AG08395 (cell line): ENCODE results near the gene TMEM72.
A peak's percentile ranks its signal among the peaks of the same experiment; 100 is the strongest.

Experiments
- DNase-seq: peaks from one replicate; pipeline ENCODE4 v3.0.0; 2012; ENCODE audit warnings: mixed read lengths, low spot score

TMEM72 gene

DNA sequence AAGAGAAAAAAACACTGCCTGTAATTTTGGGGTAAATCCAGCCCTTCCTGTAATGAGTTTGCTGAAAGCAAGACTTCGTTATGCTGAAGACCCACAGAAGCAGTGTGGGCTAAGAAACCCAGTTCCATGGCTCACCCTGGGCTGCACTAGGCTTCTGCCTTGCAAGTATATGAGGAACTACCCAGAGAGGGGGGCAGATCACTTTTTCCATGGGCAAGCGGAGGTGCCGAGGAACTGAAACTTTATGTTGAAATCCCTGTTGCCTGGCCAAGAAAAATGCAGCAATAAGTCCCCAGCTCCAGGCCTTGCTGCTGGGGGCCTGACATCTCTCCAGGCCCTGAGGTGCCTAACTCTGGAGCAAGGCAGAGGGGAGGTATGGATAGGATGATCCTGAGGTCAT is 57.0 kb downstream of the TMEM72 start:
- DNase-seq, result peak; percentile 31

DNA sequence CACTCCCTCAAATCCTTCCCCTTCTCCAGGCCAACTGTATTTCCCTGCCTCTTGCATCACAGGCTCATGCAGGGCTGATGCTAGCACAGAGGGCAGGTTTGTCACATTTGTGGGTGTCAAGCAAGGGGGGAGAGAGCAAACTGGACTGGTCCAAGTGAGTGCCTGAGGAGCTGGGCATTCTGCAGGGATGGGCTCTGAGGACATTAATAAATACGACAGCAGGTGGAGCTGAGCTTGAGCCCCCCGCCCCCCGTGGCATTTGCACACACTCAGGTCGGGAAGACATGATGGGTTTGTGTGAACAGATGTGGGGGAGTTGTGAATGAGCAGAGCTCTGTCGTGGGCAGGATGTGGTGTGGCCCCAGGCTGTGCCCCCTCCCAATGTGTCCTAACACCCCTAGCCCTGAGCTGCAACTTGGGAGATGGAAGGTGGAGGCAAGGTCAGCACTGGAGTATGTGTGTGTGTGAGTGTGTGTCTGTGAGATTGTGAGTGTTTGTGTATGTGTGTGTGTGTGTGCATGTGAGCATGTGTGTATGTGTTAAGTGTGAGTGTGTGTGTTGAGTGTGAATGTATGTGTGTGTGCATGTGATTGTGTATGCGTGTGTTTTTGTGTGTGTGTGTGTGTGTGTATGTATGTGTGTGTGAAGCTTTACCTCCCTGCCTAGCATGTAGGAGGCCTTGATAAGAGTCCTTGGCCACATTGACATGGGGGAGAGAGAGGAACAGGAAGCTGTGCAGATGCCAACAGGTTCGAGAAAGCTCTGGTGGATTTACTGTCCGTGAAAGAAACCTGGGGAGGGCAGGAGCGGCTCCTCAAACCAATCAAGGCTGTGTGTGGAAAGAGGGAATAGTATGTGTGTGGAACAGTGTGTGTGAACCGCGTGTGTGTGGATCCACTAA is 57.6 kb downstream of the TMEM72 start:
- no peak for DNase-seq

DNA sequence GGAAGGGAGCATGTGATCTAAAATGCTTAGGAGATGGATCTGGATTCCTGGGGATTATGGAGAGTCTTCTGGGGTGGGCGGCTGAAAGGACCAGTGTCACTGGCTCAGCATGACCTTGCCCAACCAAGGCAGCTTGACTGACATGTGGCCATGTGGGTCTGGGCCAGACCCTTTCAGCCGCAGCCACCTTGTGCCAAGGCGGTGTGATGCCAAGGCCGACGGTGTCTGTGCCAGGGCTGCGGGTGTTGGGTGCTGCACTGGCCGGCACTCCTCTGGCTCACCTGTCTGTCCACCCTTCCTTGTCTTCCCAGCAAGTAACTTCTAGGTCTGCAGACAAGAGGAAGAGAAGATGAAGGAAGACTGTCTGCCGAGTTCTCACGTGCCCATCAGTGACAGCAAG is 58.7 kb downstream of the TMEM72 start:
- DNase-seq, result no peak

DNA sequence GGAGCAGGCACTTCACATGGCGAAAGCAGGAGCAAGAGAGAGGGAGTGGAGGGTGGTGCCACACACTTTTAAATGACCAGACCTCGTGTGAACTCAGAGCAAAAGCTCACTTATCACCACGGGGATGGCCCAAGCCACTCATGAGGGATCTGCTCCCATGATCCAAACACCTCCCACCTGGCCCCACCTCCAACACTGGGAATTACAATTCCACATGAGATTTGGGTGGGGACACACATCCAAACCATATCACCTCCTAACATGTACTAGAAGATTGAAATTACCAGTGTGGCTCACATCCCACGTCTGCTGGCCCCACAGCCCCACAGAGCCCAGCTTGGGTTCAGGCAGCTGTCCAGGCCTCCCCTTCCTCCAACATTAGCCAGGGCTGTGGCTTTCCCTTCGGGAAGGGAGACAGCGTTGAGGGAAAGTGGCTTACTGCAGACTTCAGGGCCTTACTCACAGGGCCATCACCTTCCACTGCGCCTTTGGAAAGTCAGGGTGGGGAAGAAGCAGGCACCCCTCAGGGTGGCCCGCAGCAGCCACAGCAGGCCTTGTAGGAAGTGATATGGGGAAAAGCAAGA is 59.8 kb downstream of the TMEM72 start:
- no peak for DNase-seq

DNA sequence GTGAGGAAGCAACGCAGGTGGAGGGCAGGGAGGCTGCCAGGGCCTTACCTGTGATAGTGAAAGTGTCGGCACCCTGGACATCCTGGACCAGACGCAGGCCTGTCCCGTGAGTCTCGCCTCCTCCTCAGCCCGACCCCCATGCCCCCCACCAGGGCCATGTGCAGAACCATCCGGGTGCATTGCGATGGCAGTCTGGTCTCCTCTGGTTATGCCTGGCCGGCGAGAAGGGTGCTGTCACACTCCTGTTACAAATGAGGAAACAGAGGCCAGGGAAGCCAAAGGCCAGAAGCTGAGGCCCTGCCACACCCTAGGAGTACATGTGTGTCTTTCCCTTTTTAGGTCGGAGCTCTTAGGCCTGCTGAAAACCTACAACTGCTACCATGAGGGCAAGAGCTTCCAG is 60.3 kb downstream of the TMEM72 start:
- DNase-seq, result no peak

DNA sequence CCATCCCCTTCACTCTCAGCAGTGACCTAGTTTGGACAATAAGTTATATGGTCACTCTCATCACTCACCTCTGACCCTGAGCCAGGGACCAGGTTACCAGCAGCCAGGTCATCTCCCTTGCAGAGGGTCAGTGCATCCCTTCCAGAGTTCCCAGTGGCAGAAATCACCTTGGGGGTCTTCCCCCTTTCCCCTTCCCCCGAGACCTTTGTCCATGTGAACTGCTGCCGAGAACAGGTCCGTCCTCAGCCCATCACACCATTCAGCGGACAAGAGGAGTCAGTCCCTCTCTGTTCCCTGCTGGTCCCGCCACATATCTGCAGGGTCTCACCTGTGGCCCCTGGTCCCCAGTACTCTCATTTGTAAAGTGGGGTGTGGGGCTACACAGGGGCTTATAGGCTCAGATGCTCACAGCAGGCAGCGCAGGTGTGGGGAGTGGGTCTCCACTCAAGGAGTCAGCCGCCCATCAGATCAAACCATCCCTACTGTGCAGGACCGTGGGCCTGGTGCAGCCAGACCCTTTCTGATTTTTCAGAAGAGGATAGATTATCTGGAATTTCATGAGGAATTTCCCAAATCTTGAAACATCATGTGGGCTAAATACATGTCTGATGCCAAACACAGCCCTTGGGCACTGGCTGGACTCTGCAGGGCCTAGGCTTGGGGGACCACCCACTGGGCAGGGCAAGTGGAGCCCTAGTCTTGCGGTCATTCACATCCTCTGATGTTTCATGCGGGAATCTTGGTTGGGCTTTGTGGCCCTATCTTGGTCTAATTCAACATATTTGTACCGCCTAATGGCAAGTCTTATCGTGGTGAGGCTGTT is 61.0 kb downstream of the TMEM72 start:
- no peak for DNase-seq

DNA sequence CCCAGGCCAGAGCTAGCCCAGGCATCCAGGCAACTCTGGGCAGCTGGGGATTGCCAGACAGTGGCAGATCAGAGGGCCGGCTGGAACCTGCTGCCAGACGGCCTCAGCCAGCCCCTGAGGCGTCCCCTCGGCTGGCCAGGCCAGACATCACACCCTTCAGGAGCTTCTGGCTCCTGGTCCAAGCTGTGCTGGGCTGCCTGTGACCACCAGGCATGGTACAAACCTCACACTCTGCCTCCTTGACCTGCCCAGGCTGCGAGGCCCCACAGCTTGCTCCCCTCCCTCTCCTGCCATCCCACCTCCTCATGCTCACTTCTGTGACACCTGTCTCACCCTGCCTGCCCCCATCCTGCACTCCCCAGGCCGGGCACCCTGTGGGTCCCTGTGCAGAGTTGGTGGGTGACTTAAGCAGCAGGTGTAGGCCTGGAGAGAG is 61.8 kb downstream of the TMEM72 start:
- no peak for DNase-seq

DNA sequence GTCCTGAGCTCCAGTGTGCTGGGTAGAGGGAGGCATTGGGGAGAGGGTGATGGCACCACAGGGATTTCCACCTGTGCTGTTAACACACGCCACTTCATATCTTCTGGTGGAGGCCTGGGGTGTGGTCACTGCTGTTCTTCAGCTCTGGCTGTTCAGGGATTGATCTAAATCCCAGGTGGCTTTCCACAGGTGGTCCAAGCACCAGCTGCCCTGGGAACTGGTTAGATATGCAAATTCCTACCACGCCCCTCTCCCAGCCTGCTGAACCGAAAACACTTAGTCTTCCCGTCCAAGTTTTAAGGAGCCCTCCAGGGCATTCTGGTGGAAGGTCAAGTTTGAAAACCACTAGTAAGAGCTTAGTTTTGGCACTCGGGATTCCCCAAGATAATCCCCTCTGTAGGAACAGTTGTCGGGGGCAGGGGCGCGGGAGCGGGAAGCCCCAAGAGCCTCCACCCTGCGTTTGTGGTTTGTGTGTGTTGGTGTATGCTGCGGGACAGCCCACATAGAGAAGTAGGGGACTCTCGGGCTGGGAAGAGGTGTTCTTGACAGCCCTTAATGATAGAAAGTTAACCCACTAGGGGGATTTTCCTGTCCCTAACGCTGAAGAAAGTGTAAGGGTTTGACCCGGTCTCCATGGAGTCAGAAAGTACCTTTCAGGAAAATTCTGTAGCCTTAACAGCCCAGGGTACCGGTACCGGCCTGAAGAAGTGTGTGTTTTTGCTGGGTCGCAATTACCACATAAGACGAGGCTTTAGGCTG is 62.4 kb downstream of the TMEM72 start:
- no peak for DNase-seq

DNA sequence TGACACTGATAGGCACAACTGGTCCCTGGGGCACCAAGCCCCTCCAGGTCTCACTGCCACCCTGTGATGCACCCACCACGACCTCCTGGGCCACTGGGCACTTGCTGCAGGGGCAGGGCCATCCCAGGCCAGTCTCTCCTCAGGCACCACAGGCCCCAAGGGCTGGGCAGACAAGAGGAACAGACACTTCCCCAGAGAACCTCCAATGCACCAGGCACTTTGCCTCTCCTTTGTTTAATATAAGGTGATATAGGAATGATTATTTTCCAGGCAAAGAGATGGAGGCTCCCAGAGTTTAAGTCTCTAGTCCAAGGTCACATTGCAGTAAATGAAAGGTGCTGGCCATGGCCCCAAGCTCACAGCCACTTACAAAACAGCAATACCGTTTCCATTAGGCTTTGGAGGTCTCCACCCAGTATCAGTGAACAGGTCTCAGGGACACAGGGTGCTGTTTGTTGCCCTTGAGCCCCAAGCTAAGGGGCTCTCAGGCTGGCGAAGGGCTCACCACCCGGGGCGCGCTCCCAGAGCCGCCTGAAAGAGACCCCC is 63.0 kb downstream of the TMEM72 start:
- no peak for DNase-seq

DNA sequence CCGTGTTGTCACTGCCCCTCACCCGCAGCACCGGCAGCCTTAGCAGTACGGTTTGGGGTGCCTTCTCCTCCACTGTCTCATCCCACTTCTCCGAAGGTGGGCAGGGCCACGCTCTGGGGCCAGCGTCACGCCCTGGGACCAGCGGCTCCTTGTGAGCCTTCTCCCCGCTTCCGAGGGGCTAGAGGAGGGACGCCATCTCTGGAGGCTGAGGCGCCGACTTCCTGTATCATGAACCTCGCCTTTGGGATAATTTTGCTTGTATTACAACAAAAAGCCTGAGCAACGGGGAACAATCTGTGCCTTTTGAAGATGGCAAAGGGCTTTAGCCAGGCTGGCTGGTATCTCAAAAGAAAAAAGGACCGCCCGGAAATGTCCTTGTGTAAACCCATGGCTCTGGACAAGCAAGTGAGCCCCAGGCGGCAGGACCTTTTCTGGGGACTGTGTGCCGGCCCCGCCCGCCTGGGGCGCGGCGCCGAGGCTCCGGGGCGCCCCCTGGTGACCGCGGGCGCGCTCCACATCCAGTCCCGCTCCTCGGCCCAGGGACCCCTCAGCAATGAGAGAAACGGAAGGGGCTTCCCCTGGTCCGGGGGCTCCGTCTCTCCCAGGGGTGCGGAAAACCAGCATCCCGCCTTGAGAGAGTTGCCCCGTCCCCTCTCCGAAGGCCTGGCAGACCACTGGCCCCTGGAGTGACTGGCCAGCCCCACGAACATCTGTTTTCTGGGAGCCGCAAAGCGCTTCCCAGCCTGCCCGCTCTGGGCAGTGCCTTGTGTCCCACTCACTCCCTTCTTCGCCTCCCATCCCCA is 63.7 kb downstream of the TMEM72 start:
- peak; percentile 83 for DNase-seq

DNA sequence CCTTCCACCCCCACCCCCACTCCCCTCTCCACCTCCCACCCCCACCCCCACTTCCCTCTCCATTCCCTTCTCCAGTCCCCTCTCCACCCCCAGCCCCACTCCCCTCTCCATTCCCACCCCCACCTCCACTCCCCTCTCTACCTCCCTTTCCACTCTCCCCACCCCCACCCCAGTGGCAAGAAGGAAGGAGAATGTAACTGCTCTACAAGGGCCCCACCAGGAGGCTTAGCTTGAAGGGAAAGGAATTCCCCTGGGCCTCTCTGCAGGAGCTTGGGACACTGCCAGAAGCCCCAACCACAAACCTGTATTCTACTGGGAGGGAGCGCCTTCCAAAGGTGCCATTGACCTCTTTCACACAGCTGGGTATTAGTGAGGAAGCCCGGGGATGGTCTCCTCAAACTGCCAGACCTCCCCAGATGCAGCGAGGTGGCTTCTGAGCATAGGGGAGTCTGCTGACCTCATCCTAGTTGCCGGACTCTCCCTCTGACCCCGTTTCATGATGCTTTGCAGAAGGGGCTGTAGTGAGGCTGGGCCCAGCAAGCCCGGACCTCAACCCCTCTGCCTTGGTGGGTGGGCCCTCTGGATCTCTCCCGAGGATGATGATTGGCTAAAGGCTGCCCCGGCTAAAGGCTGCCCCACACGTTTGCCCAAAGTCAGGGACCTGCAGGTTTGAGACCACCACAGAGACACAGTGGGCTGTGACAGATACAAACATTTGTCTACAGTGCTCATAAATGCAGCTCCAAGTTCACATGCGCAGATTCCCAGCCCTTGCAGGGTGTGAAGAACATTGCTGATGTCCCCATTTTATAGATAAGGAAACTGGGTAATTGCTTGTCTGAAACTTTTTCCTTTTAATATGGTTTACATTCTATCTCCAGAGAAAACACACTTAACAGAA is 64.5 kb downstream of the TMEM72 start:
- DNase-seq, result no peak

DNA sequence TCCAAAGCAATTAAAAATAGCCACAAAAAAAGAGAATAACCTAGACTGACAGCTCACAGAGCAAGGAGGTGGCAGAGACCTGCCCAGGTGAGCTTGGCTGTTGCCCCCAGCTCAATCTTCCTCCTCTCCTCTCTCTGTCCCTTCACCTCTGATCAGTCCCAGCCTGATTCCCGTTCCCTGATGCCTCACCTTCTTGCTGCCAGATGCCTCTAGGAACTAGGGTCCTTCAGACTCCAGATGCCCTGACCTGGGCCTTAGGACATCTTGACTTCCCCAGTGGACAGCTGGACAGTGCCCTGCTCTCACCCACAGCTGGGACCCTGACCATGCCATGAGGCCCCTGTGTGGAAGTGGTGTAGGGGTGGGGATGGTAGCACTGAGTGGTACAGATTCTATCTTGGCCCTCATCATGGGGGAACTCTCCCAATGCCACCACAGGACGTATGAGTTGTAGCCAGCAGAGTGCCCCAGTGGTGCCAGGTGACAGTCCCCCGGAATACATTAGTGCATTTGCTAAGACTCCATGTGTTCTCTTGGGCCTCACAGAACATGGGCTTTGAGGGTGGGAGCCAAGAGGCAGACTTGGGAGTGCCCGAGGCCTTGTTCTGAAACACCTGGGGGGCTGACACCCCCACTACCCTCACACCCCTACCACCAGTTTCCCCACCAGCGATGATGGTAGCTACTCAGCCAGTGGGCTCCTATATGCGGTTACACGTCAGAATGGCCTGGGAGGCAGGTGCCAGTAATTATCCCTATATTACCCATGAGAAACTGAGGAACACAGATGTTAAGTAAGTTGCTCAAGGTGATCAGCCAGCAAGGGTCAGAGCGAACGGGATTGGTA is 65.4 kb downstream of the TMEM72 start:
- no peak for DNase-seq

DNA sequence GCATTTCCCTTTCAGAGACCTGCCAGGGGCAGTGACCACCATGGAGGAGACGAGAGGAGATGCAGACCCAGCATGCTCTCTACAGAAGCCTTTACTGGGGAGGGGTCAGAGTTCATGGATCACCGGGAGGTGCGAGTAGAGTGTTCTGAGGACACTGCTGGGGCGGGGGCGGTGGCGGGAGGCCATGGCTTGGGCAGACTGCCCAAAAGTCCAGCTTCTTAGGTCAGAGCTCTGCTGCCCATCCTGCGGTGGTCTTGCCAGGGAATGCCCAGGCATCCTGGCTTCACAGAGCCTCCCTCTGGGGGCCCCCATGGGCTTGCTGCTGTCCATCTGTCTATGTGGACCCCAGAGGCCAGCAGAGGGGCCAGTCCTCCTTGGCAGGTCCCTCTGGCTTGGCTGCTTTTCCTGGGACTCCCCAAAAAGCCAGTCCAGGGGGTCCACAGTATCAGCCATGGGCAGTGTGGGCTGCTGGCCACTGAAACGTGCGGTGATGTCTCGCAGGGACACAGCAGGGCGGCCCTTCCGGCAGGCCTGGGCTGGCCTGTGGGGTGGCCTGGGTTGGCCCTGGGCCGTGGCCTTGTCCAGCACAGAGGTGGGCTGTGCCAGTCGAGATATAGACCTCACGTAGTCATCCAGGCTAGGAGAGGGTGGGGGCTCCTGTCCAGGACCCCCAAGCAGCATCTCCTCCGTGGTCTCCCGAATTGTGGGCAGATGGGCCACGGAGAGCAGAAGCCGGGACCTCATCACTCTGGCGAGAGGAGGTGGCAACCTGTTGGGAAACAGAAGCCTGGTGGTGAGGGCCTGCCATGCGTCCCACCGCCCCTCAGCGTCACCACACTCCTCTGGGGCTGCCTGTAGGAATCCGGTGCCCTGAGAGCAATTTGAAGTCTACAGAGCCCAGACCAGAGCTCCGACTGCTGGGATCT is 66.4 kb downstream of the TMEM72 start:
- DNase-seq, result no peak

DNA sequence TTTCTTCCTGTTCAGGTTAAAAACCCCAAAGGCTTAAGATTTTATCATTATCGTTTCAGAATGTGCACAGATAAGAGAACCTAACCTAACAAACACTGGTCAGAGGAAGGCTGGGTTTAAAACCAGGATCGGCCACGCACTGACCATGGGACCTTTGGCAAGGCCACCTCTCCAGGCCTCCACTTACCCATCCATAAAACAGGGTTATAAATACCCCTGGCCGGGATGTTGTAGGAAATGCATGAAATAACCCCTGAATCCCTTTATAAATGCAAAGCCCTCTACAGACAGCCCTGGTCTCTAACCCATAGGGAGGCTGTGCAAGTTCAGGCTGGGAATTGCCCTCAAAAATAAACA is 67.1 kb downstream of the TMEM72 start:
- DNase-seq, result no peak

DNA sequence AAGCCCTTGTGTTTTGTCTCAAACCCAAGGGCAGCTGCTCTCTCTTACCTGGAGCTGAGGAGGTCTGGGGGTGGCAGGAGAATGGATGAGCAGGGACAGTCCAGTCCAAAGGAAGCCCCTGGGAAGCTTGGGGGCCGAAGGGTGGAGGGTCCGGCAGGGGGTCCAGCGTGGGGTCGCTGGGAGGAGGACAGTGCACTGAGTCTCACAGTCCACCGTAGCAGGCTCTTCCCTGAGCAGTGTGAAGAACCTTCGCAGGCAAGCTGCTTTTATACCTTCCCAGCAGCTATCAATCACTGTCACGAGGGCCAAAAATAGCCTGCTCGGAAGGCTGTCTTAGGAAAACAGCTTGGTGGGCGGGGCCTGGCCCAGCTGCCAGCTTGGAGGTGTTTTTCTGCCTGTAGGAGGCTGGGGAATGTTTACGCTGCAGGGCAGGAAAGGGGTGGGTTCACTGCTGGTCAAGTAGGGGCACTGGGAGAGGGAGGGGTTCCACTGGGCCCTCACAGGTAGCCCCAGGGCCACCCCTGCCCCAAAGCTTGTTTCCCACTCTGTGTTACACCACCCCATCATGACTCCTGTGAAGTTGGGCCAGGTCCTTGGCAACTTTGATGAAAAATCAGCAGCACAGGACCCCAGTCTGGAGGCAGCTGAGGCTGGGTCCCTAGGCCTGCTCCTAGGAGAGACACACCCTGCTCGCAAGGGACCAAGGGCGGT is 67.6 kb downstream of the TMEM72 start, which contains the start of gene DEPP1:
TSS of gene DEPP1 (minus strand) at position 240 of the 711 bp plus-strand sequence. CDS start 779 bp downstream, outside the sequence.
- DNase-seq, result peak; percentile 79

DNA sequence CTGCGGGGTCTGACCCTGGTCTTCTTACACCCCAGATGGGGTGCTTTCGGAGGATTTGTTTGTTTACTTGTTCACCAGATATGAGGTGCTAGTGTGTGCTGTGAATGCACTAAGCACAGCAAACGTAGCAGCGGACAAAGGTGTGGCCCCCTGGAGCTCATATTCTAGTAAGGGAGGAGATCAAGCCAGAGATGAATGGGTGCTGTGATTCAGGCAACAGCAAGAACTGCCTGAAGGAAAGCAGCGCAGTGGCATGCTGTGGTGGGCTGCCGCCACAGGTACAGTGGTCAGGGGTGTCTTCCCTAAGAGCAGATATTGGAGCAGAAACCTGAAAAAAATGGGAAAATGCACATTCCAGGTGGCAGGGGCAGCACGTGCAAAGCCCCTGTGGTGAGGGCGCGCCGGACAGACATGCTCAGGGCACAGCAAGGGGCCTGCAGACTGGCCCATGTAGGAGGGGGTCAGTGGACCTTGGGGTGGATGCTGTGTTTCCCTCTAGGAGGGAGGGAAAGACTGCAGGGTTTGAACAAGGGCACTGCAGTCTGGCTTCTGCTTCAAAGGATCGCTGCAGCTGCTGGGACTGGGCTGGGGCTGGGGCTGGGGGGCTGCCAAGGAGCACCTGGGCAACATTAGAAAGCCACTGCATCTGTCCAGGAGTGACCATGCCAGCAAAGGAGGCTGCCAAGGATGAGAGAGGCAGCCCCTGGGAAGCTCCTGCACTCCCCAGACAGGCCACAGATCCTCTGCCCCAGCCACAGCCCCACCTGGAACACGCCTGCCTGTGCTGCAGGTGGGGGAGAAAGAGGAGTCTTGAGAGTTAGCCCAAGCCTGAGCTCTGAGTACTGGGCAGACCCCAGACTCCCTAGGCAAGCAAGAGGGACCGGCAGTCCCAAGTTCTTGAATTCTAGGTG is 68.4 kb downstream of the TMEM72 start:
- no peak for DNase-seq
